ENCODE results near the gene SLC25A39.

GRCh38 chr17:44293509-44294226 lies 31.0 kb downstream of the SLC25A39 start:
- TF ChIP-seq CTCF (conservative IDR thresholded peaks at IDR 0.05; ENCODE audit: low read length) (no peak), EZH2phosphoT487 (IDR thresholded peaks at IDR 0.05; ENCODE audit: borderline replicate concordance) (no peak)

Measured in Loucy (cell line).